Suprapubic skin (tissue), 4 donors: ENCODE measurements around the gene MAGEB17. TPM values are rescaled to one million over a fixed set of nuclear protein-coding genes. Genes with fewer than 3 reads are reported as not detected.
"Not testable (repeated sequence)": the region's sequence is repeated elsewhere in the genome, so short reads cannot be mapped to it uniquely, and the experiment has no call there.

Experiments used
- DNase-seq, 2 donors: peaks; one replicate each; pipeline ENCODE4 v3.0.0-alpha.2; 2019; ENCODE audit warnings: low spot score in 2 of 2
- H3K27ac ChIP-seq: fragments of 200-600 bp; sonication (generic); one replicate; pipeline ENCODE4 v1.5.1; 2019
- H3K27me3 ChIP-seq: fragments of 200-600 bp; sonication (generic); one replicate; pipeline ENCODE4 v1.5.1; 2019
- H3K36me3 ChIP-seq: fragments of 200-600 bp; sonication (generic); one replicate; pipeline ENCODE4 v1.5.1; 2019
- H3K4me1 ChIP-seq: fragments of 200-600 bp; sonication (generic); one replicate; pipeline ENCODE4 v1.5.1; 2019
- H3K4me3 ChIP-seq: fragments of 200-600 bp; sonication (generic); one replicate; pipeline ENCODE4 v1.5.1; 2019; ENCODE audit warnings: mild to moderate bottlenecking
- H3K9me3 ChIP-seq: fragments of 200-600 bp; sonication (generic); one replicate; pipeline ENCODE4 v1.5.1; 2019
- EP300 ChIP-seq: sonication (generic); formaldehyde crosslinking; IDR thresholded peaks from one replicate; pipeline ENCODE4 v1.6.1; 2017; ENCODE audit warnings: antibody characterized with exemption
- POLR2A ChIP-seq, 2 donors: fragments of 450-650 bp; IDR thresholded peaks; one replicate each; pipeline ENCODE4 v1.6.1; 2017; ENCODE audit warnings: antibody characterized with exemption in 2 of 2, mild to moderate bottlenecking in 2 of 2, moderate library complexity in 2 of 2
- POLR2AphosphoS5 ChIP-seq, 3 donors: sonication (generic); formaldehyde crosslinking; IDR thresholded peaks; one replicate each; pipeline ENCODE4 v1.6.1; 2017; ENCODE audit warnings: antibody characterized with exemption in 3 of 3
- WGBS: methylation state at CpG from one replicate; pipeline ENCODE4 v1.1.5; 2018; 5-methylcytosine and 5-hydroxymethylcytosine counted together
- total RNA-seq, 4 donors: library from RNA; depleted of rRNA; stranded (reverse); fragments of >200 nt; gene quantifications; one replicate each; pipeline ENCODE4 v1.1.0, GENCODE V29; 2016
- TF ChIP-seq, protein P1 (sequence below), 2 donors: fragments of 200-600 bp in 1 of 2; fragments of 450-650 bp in 1 of 2; sonication (generic) in 1 of 2; IDR thresholded peaks; one replicate each; pipeline ENCODE4 v1.5.1; 2016 to 2019; ENCODE audit warnings: antibody characterized with exemption in 2 of 2, mild to moderate bottlenecking in 1 of 2, moderate library complexity in 1 of 2

MAGEB17 gene
- total RNA-seq, 4 donors from 2014 or later, result not detected

DNA sequence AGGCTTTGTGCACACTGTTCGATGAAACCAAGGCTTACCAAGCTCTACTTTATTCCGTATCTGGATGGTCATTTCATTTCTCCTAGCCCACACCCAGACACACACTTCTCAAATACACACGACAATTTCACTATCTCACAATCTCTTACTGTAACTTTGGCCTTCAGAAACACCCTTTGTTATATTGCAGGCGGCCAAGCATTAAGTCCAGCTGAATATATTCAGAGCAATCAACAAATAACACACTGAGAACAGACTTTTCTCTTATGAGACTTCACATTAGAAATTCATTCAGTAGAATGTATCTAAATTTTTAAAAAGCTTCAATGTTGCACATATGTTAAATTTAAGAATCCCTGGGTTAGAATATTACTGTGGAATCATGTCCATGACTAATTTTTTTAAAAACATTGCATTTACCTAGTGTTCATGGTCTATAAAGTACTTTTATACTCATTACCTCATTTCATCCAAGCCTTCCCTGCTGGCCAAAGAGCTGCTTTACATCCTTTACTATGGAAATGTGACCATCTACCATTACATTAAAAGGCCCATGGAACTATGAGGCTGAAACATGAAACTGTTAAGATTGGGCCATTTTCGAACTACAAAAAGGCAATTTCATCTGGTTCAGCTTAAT, 10.5 kb upstream of the MAGEB17 start:
- TF ChIP-seq, protein P1, sequence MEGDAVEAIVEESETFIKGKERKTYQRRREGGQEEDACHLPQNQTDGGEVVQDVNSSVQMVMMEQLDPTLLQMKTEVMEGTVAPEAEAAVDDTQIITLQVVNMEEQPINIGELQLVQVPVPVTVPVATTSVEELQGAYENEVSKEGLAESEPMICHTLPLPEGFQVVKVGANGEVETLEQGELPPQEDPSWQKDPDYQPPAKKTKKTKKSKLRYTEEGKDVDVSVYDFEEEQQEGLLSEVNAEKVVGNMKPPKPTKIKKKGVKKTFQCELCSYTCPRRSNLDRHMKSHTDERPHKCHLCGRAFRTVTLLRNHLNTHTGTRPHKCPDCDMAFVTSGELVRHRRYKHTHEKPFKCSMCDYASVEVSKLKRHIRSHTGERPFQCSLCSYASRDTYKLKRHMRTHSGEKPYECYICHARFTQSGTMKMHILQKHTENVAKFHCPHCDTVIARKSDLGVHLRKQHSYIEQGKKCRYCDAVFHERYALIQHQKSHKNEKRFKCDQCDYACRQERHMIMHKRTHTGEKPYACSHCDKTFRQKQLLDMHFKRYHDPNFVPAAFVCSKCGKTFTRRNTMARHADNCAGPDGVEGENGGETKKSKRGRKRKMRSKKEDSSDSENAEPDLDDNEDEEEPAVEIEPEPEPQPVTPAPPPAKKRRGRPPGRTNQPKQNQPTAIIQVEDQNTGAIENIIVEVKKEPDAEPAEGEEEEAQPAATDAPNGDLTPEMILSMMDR (IDR thresholded peaks at IDR 0.05), result no peak
- TF ChIP-seq EP300 (no peak), POLR2A (IDR thresholded peaks at IDR 0.05) (no peak), POLR2AphosphoS5 (IDR thresholded peaks at IDR 0.05) (no peak)
- Histone ChIP-seq H3K4me3 (no peak overlapping the region), H3K36me3 (no peaks in the 10 kb centered on the region), H3K27ac (no peak overlapping the region), H3K27me3 (no peaks in the 10 kb centered on the region), H3K4me1 (no peaks in the 10 kb centered on the region), H3K9me3 (no peaks in the 10 kb centered on the region)
- 88% methylated on average over 5 of the region's 5 CpGs for WGBS
- no peak for DNase-seq

DNA sequence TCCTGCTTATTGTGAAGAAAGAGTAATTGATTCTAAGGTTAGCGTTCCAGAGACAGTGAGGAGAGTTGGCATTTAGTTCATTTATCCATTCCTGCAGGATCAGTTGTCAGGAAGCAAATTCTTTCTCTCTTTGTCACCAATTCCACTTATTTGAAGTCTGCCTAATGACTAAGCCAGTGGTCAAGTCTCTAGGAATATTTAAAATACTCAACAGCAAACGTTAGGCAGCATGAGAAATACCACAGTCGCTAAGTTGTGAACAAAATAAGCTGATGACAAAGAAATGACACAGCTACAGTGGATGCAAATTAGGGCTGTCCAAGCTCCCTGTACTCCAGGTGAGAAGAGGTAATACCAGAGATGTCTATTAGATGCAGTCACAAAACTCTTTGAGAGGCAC, 6.6 kb upstream of the MAGEB17 start:
- H3K27ac ChIP-seq, result no peak overlapping the region
- WGBS, result 71% methylated on average over 3 of the region's 3 CpGs
- TF ChIP-seq EP300 (no peak), POLR2AphosphoS5 (IDR thresholded peaks at IDR 0.05) (no peak), POLR2A (IDR thresholded peaks at IDR 0.05) (no peak)
- TF ChIP-seq, protein P1 (IDR thresholded peaks at IDR 0.05), result no peak

DNA sequence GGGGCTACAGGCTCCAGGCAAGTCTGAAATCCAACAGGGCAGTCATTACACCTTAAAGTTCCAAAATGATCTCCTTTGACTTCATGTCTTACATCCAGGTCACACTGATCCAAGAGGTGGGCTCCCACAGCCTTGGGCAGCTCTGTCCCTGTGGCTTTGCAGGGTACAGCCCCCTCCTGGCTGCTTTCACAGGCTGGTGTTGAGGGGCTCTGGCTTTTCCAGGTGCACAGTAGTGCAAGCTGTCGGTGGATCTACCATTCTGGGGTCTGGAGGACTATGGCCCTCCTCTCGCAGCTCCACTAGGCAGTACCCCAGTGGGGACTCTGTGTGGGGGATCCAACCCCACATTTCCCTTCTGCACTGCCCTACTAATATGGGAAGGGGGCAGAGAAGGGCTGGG, 6.1 kb upstream of the MAGEB17 start:
- DNase-seq, H3K27ac ChIP-seq, H3K4me1 ChIP-seq, H3K9me3 ChIP-seq, H3K36me3 ChIP-seq, H3K27me3 ChIP-seq, H3K4me3 ChIP-seq: not testable (repeated sequence)
- WGBS, result 80% methylated on average over 1 of the region's 2 CpGs

More for the DNA sequence above, 6.6 kb upstream of the MAGEB17 start:
- Histone ChIP-seq H3K4me3 (no peak overlapping the region), H3K9me3 (no peaks in the 10 kb centered on the region), H3K27me3 (no peaks in the 10 kb centered on the region), H3K4me1 (no peaks in the 10 kb centered on the region), H3K36me3 (no peaks in the 10 kb centered on the region)
- DNase-seq, result no peak

DNA sequence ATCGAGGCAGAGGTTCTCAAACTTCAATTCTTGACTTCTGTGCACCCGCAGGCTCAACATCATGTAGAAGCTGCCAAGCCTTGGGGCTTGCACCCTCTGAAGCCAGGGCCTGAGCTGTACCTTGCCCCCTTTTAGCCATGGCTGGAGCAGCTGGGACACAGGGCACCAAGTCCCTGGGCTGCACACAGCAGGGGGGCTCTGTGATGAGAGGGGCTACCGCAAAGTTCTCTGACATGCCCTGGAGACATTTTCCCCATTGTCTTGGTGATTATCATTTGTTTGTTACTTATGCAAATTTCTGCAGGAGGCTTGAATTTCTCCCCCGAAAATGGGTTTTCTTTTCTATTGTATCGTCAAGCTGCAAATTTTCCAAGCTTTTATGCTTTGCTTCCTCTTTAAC, 4.9 kb upstream of the MAGEB17 start:
- no peak overlapping the region for H3K27ac ChIP-seq
- DNase-seq, result no peak
- WGBS, result 66% methylated on average over 5 of the region's 5 CpGs

DNA sequence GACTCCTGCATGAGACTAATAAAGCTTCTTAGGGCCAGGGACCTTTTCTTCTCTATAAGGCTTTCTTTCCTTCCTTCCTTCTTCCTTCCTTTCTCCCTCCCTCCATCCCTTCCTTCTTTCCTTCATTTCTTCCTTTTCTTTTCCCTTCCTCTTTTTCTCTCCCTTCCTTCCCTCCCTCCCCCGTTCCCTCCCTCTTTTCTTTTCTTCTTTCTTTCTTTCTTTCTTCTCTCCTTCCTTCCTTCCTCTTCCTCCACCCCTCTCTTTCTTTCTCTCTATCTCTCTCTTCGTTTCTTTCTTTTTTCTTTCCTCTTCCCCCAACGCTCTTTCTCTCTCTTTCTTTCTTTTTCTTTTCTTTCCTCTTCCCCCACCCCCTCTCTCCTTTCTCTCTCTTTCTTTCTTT, 2.5 kb upstream of the MAGEB17 start:
- TF ChIP-seq EP300, result no peak
- TF ChIP-seq, protein P1 (IDR thresholded peaks at IDR 0.05), result no peak
- TF ChIP-seq POLR2A (IDR thresholded peaks at IDR 0.05), result no peak
- no peak for TF ChIP-seq POLR2AphosphoS5 (IDR thresholded peaks at IDR 0.05)
- 87% methylated on average over 3 of the region's 3 CpGs for WGBS
- no peak overlapping the region for H3K4me3 ChIP-seq
- H3K4me1 ChIP-seq, result no peaks in the 10 kb centered on the region
- DNase-seq, result no peak
- H3K9me3 ChIP-seq, result no peaks in the 10 kb centered on the region
- H3K27ac ChIP-seq, result no peak overlapping the region
- H3K27me3 ChIP-seq, result no peaks in the 10 kb centered on the region
- H3K36me3 ChIP-seq, result no peaks in the 10 kb centered on the region

More for the DNA sequence above, 4.9 kb upstream of the MAGEB17 start:
- H3K4me3 ChIP-seq, result no peak overlapping the region
- H3K4me1 ChIP-seq, result no peaks in the 10 kb centered on the region
- H3K9me3 ChIP-seq, result no peaks in the 10 kb centered on the region
- TF ChIP-seq POLR2A (IDR thresholded peaks at IDR 0.05), result no peak
- no peak for TF ChIP-seq POLR2AphosphoS5 (IDR thresholded peaks at IDR 0.05)
- TF ChIP-seq, protein P1 (IDR thresholded peaks at IDR 0.05), result no peak
- no peak for TF ChIP-seq EP300
- H3K27me3 ChIP-seq, result no peaks in the 10 kb centered on the region
- no peaks in the 10 kb centered on the region for H3K36me3 ChIP-seq

DNA sequence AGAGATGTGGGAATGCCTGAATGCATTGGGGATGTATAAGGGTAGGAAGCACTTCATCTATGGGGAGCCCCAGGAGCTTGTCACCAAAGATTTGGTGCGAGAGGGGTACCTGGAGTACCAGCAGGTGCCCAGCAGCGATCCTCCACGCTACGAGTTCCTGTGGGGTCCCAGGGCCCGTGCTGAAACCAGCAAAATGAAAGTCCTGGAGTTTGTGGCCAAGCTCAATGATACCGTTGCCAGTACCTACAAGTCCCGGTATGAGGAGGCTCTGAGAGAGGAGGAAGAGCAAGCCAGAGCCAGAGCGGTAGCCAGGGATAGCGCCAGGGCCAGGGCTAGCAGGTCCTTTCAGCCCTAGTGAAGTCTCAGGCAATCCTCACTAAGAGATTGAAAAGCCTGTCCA, 3.8 kb downstream of the MAGEB17 start:
- H3K4me1 ChIP-seq, result no peaks in the 10 kb centered on the region
- TF ChIP-seq, protein P1 (IDR thresholded peaks at IDR 0.05), result no peak
- no peak overlapping the region for H3K4me3 ChIP-seq
- no peak for DNase-seq
- no peaks in the 10 kb centered on the region for H3K36me3 ChIP-seq
- H3K27me3 ChIP-seq, result no peaks in the 10 kb centered on the region
- 92% methylated on average over 5 of the region's 9 CpGs for WGBS
- no peak overlapping the region for H3K27ac ChIP-seq
- H3K9me3 ChIP-seq, result no peaks in the 10 kb centered on the region
